GM12878 (cell line): ENCODE measurements around the gene SERPINB8.

Source experiments
- BACH1 ChIP-seq: fragments of 450-650 bp; IDR thresholded peaks from 2 replicates; pipeline ENCODE4 v1.6.1; 2017; ENCODE audit warnings: mild to moderate bottlenecking, borderline replicate concordance
- CBX5 ChIP-seq: sonication (generic); IDR thresholded peaks from 2 replicates; pipeline ENCODE4 v1.6.1; 2016; ENCODE audit warnings: low read depth, moderate library complexity, mild to moderate bottlenecking, inconsistent platforms
- CEBPB ChIP-seq, 2 experiments: fragments of 150-350 bp in 1 of 2; IDR thresholded peaks; 2 replicates each; pipeline ENCODE4 v1.6.1; 2012 to 2014; ENCODE audit warnings: low read depth in 2 of 2, low read length in 2 of 2, borderline replicate concordance in 1 of 2, inconsistent platforms in 1 of 2
- ESRRA ChIP-seq: IDR thresholded peaks from 2 replicates; pipeline ENCODE4 v1.6.1; 2012; ENCODE audit warnings: mild to moderate bottlenecking, low read length, improper control_type of control experiment
- ETV6 ChIP-seq, 2 experiments: fragments of 450-650 bp in 1 of 2; IDR thresholded peaks in 1 of 2; conservative IDR thresholded peaks in 1 of 2; 2 replicates each; pipeline ENCODE4 v1.6.1; 2014; ENCODE audit warnings: antibody characterized with exemption in 1 of 2, borderline replicate concordance in 1 of 2, low read depth in 1 of 2, mild to moderate bottlenecking in 1 of 2, moderate library complexity in 1 of 2
- HDGF ChIP-seq: fragments of 450-650 bp; IDR thresholded peaks from 2 replicates; pipeline ENCODE4 v1.6.1; 2016; ENCODE audit warnings: antibody characterized with exemption
- KDM1A ChIP-seq: fragments of 200-600 bp; sonication (generic); IDR thresholded peaks from 2 replicates; pipeline ENCODE4 v1.6.1; 2016; ENCODE audit warnings: borderline replicate concordance
- NR2C1 ChIP-seq: fragments of 450-650 bp; IDR thresholded peaks from 2 replicates; pipeline ENCODE4 v1.6.1; 2017; ENCODE audit warnings: antibody characterized with exemption, mild to moderate bottlenecking, moderate library complexity
- POLR2A ChIP-seq: IDR thresholded peaks from 2 replicates; pipeline ENCODE4 v1.6.1; 2011; ENCODE audit warnings: low read depth, mild to moderate bottlenecking, low read length
- TAF1 ChIP-seq: IDR thresholded peaks from 2 replicates; pipeline ENCODE4 v1.6.1; 2011; ENCODE audit warnings: mild to moderate bottlenecking, low read depth, low read length, borderline replicate concordance
- ZNF24 ChIP-seq: fragments of 450-650 bp; IDR thresholded peaks from 2 replicates; pipeline ENCODE4 v1.6.1; 2017; ENCODE audit warnings: antibody characterized with exemption, mild to moderate bottlenecking
- TF ChIP-seq, protein P1 (sequence below): IDR thresholded peaks from 2 replicates; pipeline ENCODE4 v1.6.1; 2012; ENCODE audit warnings: mild to moderate bottlenecking, low read depth, low read length
- TF ChIP-seq, protein P2 (sequence below), 3 experiments: IDR thresholded peaks in 2 of 3; conservative IDR thresholded peaks in 1 of 3; 2 replicates each; pipeline ENCODE4 v1.5.1; 2011; ENCODE audit warnings: low read depth in 3 of 3, low read length in 3 of 3, mild to moderate bottlenecking in 3 of 3, control low read depth in 2 of 3, moderate library complexity in 2 of 3, inconsistent platforms in 1 of 3, mixed read lengths in 1 of 3; ENCODE audit not compliant: control insufficient read depth in 2 of 3, insufficient read depth in 1 of 3; ENCODE audit errors: extremely low read depth in 1 of 3
- TF ChIP-seq, protein P3 (sequence below): fragments of 450-650 bp; IDR thresholded peaks from 2 replicates; pipeline ENCODE4 v1.6.1; 2016; ENCODE audit warnings: mild to moderate bottlenecking

DNA sequence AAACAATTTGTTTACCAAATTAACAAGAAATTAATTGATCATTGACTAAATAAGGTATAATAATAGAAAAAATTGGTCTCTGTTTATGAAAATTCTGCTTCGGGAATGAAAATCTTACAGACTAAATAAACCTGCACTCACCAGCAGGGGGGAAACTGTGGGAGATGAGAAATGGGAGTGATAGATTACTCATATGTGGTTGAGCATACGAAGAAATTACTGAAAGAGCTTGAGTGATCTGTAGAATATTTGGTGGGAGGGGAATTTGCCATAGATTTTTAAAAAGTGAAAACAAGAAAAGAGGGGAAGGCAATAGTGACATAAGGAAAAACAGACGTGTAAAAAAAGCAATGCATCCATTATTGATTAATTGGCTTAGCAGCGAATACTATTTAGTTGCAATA is 18.6 kb upstream of the SERPINB8 start:
- TF ChIP-seq, protein P1, sequence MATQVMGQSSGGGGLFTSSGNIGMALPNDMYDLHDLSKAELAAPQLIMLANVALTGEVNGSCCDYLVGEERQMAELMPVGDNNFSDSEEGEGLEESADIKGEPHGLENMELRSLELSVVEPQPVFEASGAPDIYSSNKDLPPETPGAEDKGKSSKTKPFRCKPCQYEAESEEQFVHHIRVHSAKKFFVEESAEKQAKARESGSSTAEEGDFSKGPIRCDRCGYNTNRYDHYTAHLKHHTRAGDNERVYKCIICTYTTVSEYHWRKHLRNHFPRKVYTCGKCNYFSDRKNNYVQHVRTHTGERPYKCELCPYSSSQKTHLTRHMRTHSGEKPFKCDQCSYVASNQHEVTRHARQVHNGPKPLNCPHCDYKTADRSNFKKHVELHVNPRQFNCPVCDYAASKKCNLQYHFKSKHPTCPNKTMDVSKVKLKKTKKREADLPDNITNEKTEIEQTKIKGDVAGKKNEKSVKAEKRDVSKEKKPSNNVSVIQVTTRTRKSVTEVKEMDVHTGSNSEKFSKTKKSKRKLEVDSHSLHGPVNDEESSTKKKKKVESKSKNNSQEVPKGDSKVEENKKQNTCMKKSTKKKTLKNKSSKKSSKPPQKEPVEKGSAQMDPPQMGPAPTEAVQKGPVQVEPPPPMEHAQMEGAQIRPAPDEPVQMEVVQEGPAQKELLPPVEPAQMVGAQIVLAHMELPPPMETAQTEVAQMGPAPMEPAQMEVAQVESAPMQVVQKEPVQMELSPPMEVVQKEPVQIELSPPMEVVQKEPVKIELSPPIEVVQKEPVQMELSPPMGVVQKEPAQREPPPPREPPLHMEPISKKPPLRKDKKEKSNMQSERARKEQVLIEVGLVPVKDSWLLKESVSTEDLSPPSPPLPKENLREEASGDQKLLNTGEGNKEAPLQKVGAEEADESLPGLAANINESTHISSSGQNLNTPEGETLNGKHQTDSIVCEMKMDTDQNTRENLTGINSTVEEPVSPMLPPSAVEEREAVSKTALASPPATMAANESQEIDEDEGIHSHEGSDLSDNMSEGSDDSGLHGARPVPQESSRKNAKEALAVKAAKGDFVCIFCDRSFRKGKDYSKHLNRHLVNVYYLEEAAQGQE = no peak
- TF ChIP-seq, protein P2, sequence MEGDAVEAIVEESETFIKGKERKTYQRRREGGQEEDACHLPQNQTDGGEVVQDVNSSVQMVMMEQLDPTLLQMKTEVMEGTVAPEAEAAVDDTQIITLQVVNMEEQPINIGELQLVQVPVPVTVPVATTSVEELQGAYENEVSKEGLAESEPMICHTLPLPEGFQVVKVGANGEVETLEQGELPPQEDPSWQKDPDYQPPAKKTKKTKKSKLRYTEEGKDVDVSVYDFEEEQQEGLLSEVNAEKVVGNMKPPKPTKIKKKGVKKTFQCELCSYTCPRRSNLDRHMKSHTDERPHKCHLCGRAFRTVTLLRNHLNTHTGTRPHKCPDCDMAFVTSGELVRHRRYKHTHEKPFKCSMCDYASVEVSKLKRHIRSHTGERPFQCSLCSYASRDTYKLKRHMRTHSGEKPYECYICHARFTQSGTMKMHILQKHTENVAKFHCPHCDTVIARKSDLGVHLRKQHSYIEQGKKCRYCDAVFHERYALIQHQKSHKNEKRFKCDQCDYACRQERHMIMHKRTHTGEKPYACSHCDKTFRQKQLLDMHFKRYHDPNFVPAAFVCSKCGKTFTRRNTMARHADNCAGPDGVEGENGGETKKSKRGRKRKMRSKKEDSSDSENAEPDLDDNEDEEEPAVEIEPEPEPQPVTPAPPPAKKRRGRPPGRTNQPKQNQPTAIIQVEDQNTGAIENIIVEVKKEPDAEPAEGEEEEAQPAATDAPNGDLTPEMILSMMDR (IDR thresholded peaks at IDR 0.05 in 2 of 3, conservative IDR thresholded peaks at IDR 0.05 in 1 of 3; ENCODE audit: control insufficient read depth in 2 of 3, extremely low read depth in 1 of 3, insufficient read depth in 1 of 3, low read depth in 3 of 3, low read length in 3 of 3) = peak; percentile 30 to 48 (median 45); a peak in 4 of 6 replicates
- TF ChIP-seq NR2C1 (no peak), TAF1 (no peak), ETV6 (conservative IDR thresholded peaks at IDR 0.05 in 1 of 2, IDR thresholded peaks at IDR 0.05 in 1 of 2; ENCODE audit: borderline replicate concordance in 1 of 2, low read depth in 1 of 2) (no peak), HDGF (no peak), ESRRA (no peak), POLR2A (no peak), KDM1A (no peak), CEBPB (IDR thresholded peaks at IDR 0.05; ENCODE audit: borderline replicate concordance in 1 of 2, low read depth in 2 of 2, low read length in 2 of 2) (no peak; a peak in 1 of 4 replicates), BACH1 (no peak), CBX5 (no peak), ZNF24 (no peak; the same call in 1 of the 2 replicates)
- TF ChIP-seq, protein P3, sequence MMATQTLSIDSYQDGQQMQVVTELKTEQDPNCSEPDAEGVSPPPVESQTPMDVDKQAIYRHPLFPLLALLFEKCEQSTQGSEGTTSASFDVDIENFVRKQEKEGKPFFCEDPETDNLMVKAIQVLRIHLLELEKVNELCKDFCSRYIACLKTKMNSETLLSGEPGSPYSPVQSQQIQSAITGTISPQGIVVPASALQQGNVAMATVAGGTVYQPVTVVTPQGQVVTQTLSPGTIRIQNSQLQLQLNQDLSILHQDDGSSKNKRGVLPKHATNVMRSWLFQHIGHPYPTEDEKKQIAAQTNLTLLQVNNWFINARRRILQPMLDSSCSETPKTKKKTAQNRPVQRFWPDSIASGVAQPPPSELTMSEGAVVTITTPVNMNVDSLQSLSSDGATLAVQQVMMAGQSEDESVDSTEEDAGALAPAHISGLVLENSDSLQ = peak; percentile 77
